Muscle layer of duodenum (tissue), 2 donors: ENCODE measurements around the gene SELP.

Experiments used
- H3K27ac ChIP-seq: one replicate; pipeline ENCODE4 v1.7.0; 2013; ENCODE audit warnings: mild to moderate bottlenecking, low read length
- H3K27me3 ChIP-seq: one replicate; pipeline ENCODE4 v1.7.0; 2013; ENCODE audit warnings: low read depth, mild to moderate bottlenecking, control low read depth, low read length
- H3K36me3 ChIP-seq, 2 donors: one replicate each; pipeline ENCODE4 v1.7.0; 2013; ENCODE audit warnings: low read length in 2 of 2, control low read depth in 1 of 2, mild to moderate bottlenecking in 1 of 2; ENCODE audit not compliant: insufficient read depth in 2 of 2, control insufficient read depth in 1 of 2
- H3K4me1 ChIP-seq, 2 donors: one replicate each; pipeline ENCODE4 v1.7.0; 2013; ENCODE audit warnings: low read length in 2 of 2, mild to moderate bottlenecking in 2 of 2, control low read depth in 1 of 2, moderate library complexity in 1 of 2; ENCODE audit not compliant: insufficient read depth in 2 of 2, control insufficient read depth in 1 of 2
- H3K4me3 ChIP-seq, 2 donors: one replicate each; pipeline ENCODE4 v1.7.0; 2013; ENCODE audit warnings: low read length in 2 of 2, low read depth in 1 of 2, mild to moderate bottlenecking in 1 of 2
- H3K9me3 ChIP-seq, 2 donors: one replicate each; pipeline ENCODE4 v1.7.0; 2013; ENCODE audit warnings: low read length in 2 of 2, control low read depth in 1 of 2, mild to moderate bottlenecking in 1 of 2; ENCODE audit not compliant: control insufficient read depth in 1 of 2
- donor health status: healthy.

The SELP gene

DNA sequence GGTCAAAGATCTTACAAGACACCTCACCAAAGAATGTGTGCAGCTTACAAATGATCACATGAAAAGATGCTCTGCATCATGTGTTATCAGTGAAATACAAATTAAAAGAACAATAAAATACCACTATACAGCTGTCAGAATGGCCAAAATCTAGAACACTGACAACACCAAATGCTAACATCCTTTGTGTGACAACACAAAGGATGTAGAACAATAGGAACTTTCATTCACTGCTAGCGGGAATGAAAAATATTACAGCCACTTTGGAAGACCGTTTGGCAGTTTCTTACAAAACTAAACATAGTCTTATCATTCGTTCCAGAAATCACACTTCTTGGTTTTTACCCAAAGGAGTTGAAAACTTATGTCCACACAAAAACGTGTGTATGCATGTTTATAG, 20.6 kb upstream of the SELP start:
- H3K27ac ChIP-seq, result no peak overlapping the region
- no peaks in the 10 kb centered on the region for H3K9me3 ChIP-seq
- H3K4me3 ChIP-seq, result no peak overlapping the region
- H3K36me3 ChIP-seq, result no peaks in the 10 kb centered on the region
- no peaks in the 10 kb centered on the region for H3K27me3 ChIP-seq
- no peaks in the 10 kb centered on the region for H3K4me1 ChIP-seq

- Histone ChIP-seq H3K27ac (no peak overlapping the region), H3K27me3 (no peaks in the 10 kb centered on the region), H3K4me1 (no peaks in the 10 kb centered on the region), H3K36me3 (no peaks in the 10 kb centered on the region), H3K9me3 (no peaks in the 10 kb centered on the region), H3K4me3 (no peak overlapping the region)
These were observed 18.8 kb upstream of the SELP start for GRCh38 chr1:169648709-169649108.

- no peaks in the 10 kb centered on the region for H3K4me1 ChIP-seq
- H3K36me3 ChIP-seq, result no peaks in the 10 kb centered on the region
- H3K27ac ChIP-seq, result no peak overlapping the region
- H3K4me3 ChIP-seq, result no peak overlapping the region
- no peaks in the 10 kb centered on the region for H3K27me3 ChIP-seq
- H3K9me3 ChIP-seq, result no peaks in the 10 kb centered on the region
These were observed 18.3 kb upstream of the SELP start for GRCh38 chr1:169648187-169648586.

DNA sequence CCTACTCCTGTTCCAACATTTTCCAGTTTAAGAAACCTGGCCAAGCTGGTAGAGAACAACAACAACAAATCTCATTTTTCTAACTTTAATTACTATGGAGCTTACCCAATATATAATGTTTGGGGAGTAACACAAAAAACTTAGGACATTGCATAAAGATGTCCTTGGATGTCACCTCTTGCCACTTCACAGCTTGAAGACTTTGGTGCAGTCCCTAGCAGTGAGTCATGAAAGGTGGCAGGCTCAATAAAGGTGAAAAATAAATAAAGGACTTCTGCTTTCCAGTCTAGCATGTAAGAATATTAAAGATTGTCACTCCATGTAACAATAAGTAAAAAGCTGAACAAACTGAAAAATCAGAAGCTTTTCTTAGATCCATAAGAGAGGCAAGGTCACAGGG, 17.6 kb upstream of the SELP start:
- Histone ChIP-seq H3K27ac (no peak overlapping the region), H3K4me3 (no peak overlapping the region), H3K27me3 (no peaks in the 10 kb centered on the region), H3K36me3 (no peaks in the 10 kb centered on the region), H3K9me3 (no peaks in the 10 kb centered on the region), H3K4me1 (no peaks in the 10 kb centered on the region)

DNA sequence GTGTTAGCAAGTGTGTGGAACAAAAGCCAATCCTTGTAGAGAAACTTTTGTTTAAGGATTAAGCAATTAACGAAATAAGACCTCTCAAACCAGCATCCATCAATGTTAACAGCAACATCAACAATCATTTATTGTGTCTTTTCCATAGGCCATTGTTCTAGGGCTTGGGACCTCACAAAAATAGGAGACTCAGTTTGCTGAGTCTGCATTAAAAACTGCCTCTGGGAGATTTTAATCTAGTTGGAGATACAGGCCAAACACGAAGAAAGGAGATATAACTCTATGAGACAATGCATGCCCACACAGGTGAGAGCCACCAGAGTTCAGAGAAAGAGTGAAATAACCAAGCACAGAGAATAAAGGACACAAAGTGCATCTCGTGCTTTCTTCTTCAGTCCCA, 14.4 kb upstream of the SELP start:
- no peaks in the 10 kb centered on the region for H3K9me3 ChIP-seq
- no peaks in the 10 kb centered on the region for H3K36me3 ChIP-seq
- H3K4me1 ChIP-seq, result no peaks in the 10 kb centered on the region
- no peak overlapping the region for H3K4me3 ChIP-seq
- no peak overlapping the region for H3K27ac ChIP-seq
- no peaks in the 10 kb centered on the region for H3K27me3 ChIP-seq

DNA sequence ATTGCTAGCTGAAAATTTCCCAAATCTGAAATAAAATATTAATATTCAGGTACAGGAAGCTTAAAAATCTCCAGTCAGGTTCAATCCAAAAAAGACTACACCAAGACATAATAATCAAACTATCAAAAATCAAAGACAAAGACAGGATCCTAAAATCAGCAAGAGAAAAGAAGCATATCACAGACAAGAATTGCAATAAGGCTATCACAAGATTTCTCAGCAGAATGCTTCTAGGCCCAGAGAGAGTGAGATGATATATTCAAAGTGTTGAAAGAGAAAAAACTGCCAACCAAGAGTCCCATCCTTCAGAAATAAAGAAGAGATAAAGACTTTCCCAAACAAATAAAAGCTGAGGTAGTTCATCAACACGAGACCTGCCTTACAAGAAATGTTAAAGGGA, 5.0 kb upstream of the SELP start:
- H3K9me3 ChIP-seq, result peaks cover 7 to 25% of the 10 kb centered on the region in 2 donors
- no peaks in the 10 kb centered on the region for H3K27me3 ChIP-seq
- no peak overlapping the region for H3K27ac ChIP-seq
- no peaks in the 10 kb centered on the region for H3K4me1 ChIP-seq
- H3K36me3 ChIP-seq, result no peaks in the 10 kb centered on the region
- H3K4me3 ChIP-seq, result no peak overlapping the region

DNA sequence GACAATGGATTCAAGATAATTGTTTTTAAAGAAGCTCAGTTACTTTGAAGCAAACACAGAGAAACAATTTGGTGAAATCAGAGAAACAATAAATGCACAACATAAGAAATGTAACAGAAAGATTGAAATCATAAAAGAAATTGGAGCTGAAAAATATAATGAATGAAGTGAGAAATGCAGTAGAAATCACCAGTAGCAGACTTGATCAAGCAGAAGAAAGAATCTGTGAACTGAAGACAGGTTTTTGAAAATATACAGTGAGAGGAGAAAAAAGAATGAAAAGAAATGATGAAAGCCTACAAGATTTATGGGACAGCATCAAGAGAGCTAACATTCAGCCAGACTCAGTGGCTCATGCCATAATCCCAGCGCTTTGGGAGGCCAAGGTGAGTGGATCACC, 4.2 kb upstream of the SELP start:
- no peaks in the 10 kb centered on the region for H3K4me1 ChIP-seq
- H3K36me3 ChIP-seq, result no peaks in the 10 kb centered on the region
- H3K27me3 ChIP-seq, result no peaks in the 10 kb centered on the region
- H3K4me3 ChIP-seq, result no peak overlapping the region
- peaks cover 7 to 25% of the 10 kb centered on the region in 2 donors for H3K9me3 ChIP-seq
- no peak overlapping the region for H3K27ac ChIP-seq

GRCh38 chr1:169631249-169631648, 1.3 kb upstream of the SELP start:
- Histone ChIP-seq H3K9me3 (peaks cover 7 to 22% of the 10 kb centered on the region in 2 donors), H3K4me3 (no peak overlapping the region), H3K36me3 (no peaks in the 10 kb centered on the region), H3K27me3 (no peaks in the 10 kb centered on the region), H3K27ac (no peak overlapping the region), H3K4me1 (no peaks in the 10 kb centered on the region)

DNA sequence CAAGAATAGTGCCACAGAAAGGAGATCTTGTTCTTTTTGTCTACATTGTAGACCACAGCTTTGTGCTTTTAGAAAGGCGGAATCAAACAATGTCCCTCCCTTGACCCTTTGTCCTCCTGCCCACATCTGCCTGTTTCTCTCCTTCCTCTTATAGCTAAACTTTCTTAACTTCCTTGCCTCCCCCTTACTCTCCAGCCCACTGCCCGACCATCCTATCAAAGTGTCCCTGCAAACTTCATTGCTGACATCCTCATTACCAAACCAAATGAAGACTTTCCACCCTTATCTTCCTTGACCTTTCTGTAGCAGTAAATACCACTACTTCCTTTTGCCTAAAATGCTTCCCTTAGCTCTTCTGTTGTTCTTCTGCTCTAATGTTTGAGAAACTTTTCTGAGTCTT, 5.0 kb downstream of the SELP start:
- H3K27ac ChIP-seq, result no peak overlapping the region
- H3K27me3 ChIP-seq, result no peaks in the 10 kb centered on the region
- no peaks in the 10 kb centered on the region for H3K4me1 ChIP-seq
- H3K36me3 ChIP-seq, result no peaks in the 10 kb centered on the region
- H3K4me3 ChIP-seq, result no peak overlapping the region
- no peaks in the 10 kb centered on the region for H3K9me3 ChIP-seq

GRCh38 chr1:169624122-169624521, 5.8 kb downstream of the SELP start:
- Histone ChIP-seq H3K36me3 (no peaks in the 10 kb centered on the region), H3K27ac (no peak overlapping the region), H3K4me1 (no peaks in the 10 kb centered on the region), H3K9me3 (no peaks in the 10 kb centered on the region), H3K4me3 (no peak overlapping the region), H3K27me3 (no peaks in the 10 kb centered on the region)

DNA sequence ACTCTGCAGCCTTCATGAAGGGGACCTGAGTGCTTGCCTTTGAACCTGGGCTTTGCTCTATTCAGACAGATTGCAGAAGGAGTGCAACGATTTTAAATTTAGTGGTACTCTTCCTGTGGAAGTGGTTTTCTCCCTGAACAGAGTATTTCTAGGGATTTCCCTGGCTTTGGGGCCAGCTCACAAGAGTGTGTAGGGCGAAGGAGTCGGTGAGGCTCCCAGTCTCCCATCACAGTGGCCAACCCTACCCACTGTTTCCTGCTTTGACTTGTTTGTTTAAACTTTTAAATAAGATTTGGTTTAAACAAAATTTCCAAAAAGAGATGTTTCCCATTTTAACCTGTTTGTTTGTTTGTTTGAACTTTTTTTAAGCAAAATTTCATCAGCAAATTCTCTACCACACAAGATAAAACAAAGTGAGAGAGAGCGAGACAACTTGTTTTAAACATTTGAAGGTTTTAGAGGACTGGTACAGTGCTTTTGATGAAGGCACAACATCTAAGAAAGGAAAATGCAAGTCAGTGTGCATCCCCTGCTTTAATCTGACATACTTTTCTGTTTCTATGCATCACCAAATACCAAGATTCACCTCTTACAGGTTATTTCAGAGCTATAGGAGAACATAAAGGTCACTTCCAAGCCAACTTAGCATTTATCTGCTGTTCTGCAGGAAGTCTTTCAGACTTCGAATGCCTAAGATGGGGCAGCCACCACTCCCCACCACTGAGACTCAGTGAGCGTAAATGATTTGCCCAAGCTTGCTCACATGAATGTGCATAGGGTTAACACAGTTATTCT, 6.6 kb downstream of the SELP start:
- Histone ChIP-seq H3K36me3 (no peaks in the 10 kb centered on the region), H3K27me3 (no peaks in the 10 kb centered on the region), H3K4me1 (no peaks in the 10 kb centered on the region), H3K27ac (no peak overlapping the region), H3K4me3 (no peak overlapping the region), H3K9me3 (no peaks in the 10 kb centered on the region)

GRCh38 chr1:169620565-169620964, 9.4 kb downstream of the SELP start:
- Histone ChIP-seq H3K4me1 (no peaks in the 10 kb centered on the region), H3K36me3 (no peaks in the 10 kb centered on the region), H3K27me3 (no peaks in the 10 kb centered on the region), H3K9me3 (no peaks in the 10 kb centered on the region), H3K4me3 (no peak overlapping the region), H3K27ac (no peak overlapping the region)
